NB4 (cell line): ENCODE measurements around the gene CPNE2.

Experiments
- MYC ChIP-seq: IDR thresholded peaks from 2 replicates; pipeline ENCODE4 v1.6.1; 2011; ENCODE audit warnings: low read depth, low read length
- POLR2A ChIP-seq: IDR thresholded peaks from 2 replicates; pipeline ENCODE4 v1.6.1; 2011; ENCODE audit warnings: mild to moderate bottlenecking; ENCODE audit not compliant: insufficient read length; ENCODE audit errors: extremely low read depth
- TF ChIP-seq, protein P1 (sequence below): IDR thresholded peaks from one replicate; pipeline ENCODE4 v1.5.1; 2012; ENCODE audit warnings: low read depth, low read length

DNA sequence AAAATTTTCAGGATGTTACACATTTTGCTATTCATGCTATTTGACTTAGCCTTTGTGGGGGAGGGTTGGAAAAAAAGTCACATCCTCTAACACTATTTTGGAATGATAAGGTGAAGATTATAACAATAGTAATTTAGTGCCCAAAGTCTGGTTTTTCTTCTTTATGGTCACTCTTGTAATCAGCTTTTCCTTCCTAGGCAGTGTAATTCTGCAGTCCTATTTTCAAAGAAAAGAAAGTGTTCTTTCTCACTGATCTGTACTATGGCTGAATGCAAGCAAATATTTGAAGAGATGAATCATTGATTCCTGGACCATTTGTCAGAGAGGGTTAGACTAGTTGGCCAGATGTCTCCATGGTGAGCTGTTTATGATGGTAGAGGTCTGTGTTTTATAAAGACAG, 102.1 kb downstream of the CPNE2 start:
- TF ChIP-seq, protein P1, sequence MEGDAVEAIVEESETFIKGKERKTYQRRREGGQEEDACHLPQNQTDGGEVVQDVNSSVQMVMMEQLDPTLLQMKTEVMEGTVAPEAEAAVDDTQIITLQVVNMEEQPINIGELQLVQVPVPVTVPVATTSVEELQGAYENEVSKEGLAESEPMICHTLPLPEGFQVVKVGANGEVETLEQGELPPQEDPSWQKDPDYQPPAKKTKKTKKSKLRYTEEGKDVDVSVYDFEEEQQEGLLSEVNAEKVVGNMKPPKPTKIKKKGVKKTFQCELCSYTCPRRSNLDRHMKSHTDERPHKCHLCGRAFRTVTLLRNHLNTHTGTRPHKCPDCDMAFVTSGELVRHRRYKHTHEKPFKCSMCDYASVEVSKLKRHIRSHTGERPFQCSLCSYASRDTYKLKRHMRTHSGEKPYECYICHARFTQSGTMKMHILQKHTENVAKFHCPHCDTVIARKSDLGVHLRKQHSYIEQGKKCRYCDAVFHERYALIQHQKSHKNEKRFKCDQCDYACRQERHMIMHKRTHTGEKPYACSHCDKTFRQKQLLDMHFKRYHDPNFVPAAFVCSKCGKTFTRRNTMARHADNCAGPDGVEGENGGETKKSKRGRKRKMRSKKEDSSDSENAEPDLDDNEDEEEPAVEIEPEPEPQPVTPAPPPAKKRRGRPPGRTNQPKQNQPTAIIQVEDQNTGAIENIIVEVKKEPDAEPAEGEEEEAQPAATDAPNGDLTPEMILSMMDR, result no peak
- TF ChIP-seq POLR2A (no peak), MYC (no peak)
